Measurements from ENCODE around the gene GAB4. TPM values are rescaled to one million over a fixed set of nuclear protein-coding genes. Genes with fewer than 3 reads are reported as not detected.
"Not testable (repeated sequence)": the region's sequence is repeated elsewhere in the genome, so short reads cannot be mapped to it uniquely, and the experiment has no call there.

The GAB4 gene
- total RNA-seq, 1 donor: 0.21 TPM

DNA sequence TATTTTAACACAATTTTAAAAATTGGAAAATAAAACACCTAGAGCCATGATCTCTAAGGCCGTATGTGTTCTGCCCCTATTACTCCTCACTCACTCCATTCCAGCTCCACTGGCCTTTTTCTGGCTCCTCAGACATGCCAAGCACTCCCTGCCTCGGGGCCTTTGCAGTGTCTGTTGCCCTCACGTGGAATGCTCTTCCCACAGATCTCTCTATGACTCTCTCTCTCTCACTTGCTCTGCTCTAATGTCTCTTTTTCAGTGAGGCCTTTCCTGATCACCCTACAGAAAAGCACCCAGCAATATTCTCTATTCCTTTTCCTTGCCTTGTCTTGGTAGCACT, 6.0 kb upstream of the GAB4 start:
- not testable (repeated sequence) for H3K27me3 ChIP-seq (ENCODE audit: insufficient read depth, low read length); H3K4me3 ChIP-seq (ENCODE audit: low read length); H3K9me3 ChIP-seq (ENCODE audit: low read depth, low read length); H3K4me1 ChIP-seq (ENCODE audit: insufficient read depth, low read length)

- Histone ChIP-seq H3K4me1 (ENCODE audit: insufficient read depth, low read length) (no peaks in the 10 kb centered on the region), H3K4me3 (ENCODE audit: low read length) (no peak overlapping the region), H3K9me3 (ENCODE audit: low read depth, low read length) (no peaks in the 10 kb centered on the region), H3K27me3 (ENCODE audit: insufficient read depth, low read length) (no peaks in the 10 kb centered on the region)
Measured at GRCh38 chr22:17013396-17014100, 5.5 kb upstream of the GAB4 start.

GRCh38 chr22:17012267-17012666, 4.2 kb upstream of the GAB4 start:
- Histone ChIP-seq H3K4me3 (ENCODE audit: low read length) (no peak overlapping the region), H3K9me3 (ENCODE audit: low read depth, low read length) (no peaks in the 10 kb centered on the region), H3K27me3 (ENCODE audit: insufficient read depth, low read length) (peaks cover 3% of the 10 kb centered on the region), H3K4me1 (ENCODE audit: insufficient read depth, low read length) (no peaks in the 10 kb centered on the region)

GRCh38 chr22:17009640-17010291, 1.7 kb upstream of the GAB4 start:
- Histone ChIP-seq H3K4me3 (ENCODE audit: low read length) (no peak overlapping the region), H3K9me3 (ENCODE audit: low read depth, low read length) (no peaks in the 10 kb centered on the region), H3K27me3 (ENCODE audit: insufficient read depth, low read length) (peaks cover 7% of the 10 kb centered on the region), H3K4me1 (ENCODE audit: insufficient read depth, low read length) (no peaks in the 10 kb centered on the region)

GRCh38 chr22:17007257-17007656, 765 bp downstream of the GAB4 start:
- no peaks in the 10 kb centered on the region for H3K9me3 ChIP-seq (ENCODE audit: low read depth, low read length)
- H3K4me1 ChIP-seq (ENCODE audit: insufficient read depth, low read length): no peaks in the 10 kb centered on the region
- peaks cover 7% of the 10 kb centered on the region for H3K27me3 ChIP-seq (ENCODE audit: insufficient read depth, low read length)
- no peak overlapping the region for H3K4me3 ChIP-seq (ENCODE audit: low read length)

DNA sequence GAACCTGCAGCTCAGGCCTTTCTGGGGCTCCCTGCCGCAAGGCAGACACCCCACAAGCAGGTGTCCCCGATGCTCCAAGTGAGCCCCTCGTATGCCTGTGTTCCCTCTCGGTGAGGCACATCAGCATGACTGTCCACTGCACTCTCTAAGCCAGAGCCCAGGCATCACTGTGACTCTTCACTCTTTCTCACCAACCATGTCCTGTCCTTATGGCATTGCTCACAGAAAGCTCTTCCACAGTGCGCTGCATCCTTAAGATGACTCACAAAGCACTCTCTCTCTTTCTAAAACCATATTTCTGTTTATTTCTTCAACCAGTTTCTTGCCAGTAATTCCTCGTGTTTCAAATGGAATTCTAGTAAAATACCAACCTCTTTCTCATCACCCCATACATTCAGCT, 18.1 kb downstream of the GAB4 start:
- H3K27me3 ChIP-seq (ENCODE audit: insufficient read depth, low read length): no peaks in the 10 kb centered on the region
- no peak overlapping the region for H3K4me3 ChIP-seq (ENCODE audit: low read length)
- no peaks in the 10 kb centered on the region for H3K4me1 ChIP-seq (ENCODE audit: insufficient read depth, low read length)
- no peaks in the 10 kb centered on the region for H3K9me3 ChIP-seq (ENCODE audit: low read depth, low read length)

GRCh38 chr22:16988257-16988656, 19.8 kb downstream of the GAB4 start:
- Histone ChIP-seq H3K9me3 (ENCODE audit: low read depth, low read length) (peaks cover 8% of the 10 kb centered on the region), H3K4me1 (ENCODE audit: insufficient read depth, low read length) (no peaks in the 10 kb centered on the region), H3K4me3 (ENCODE audit: low read length) (no peak overlapping the region), H3K27me3 (ENCODE audit: insufficient read depth, low read length) (no peaks in the 10 kb centered on the region)

GRCh38 chr22:16987822-16988221, 20.2 kb downstream of the GAB4 start:
- Histone ChIP-seq H3K4me1 (ENCODE audit: insufficient read depth, low read length) (no peaks in the 10 kb centered on the region), H3K27me3 (ENCODE audit: insufficient read depth, low read length) (no peaks in the 10 kb centered on the region), H3K9me3 (ENCODE audit: low read depth, low read length) (peaks cover 12% of the 10 kb centered on the region), H3K4me3 (ENCODE audit: low read length) (no peak overlapping the region)

- Histone ChIP-seq H3K27me3 (ENCODE audit: insufficient read depth, low read length) (no peaks in the 10 kb centered on the region), H3K4me1 (ENCODE audit: insufficient read depth, low read length) (no peaks in the 10 kb centered on the region), H3K9me3 (ENCODE audit: low read depth, low read length) (no peaks in the 10 kb centered on the region), H3K4me3 (ENCODE audit: low read length) (no peak overlapping the region)
Measured at GRCh38 chr22:16975155-16975885, 32.7 kb downstream of the GAB4 start.

- Histone ChIP-seq H3K9me3 (ENCODE audit: low read depth, low read length) (no peaks in the 10 kb centered on the region), H3K4me1 (ENCODE audit: insufficient read depth, low read length) (no peaks in the 10 kb centered on the region)
Measured at GRCh38 chr22:16974298-16975084, 33.5 kb downstream of the GAB4 start.

GRCh38 chr22:16973591-16974297, 34.3 kb downstream of the GAB4 start:
- Histone ChIP-seq H3K4me1 (ENCODE audit: insufficient read depth, low read length) (no peaks in the 10 kb centered on the region), H3K4me3 (ENCODE audit: low read length) (no peak overlapping the region), H3K9me3 (ENCODE audit: low read depth, low read length) (no peaks in the 10 kb centered on the region), H3K27me3 (ENCODE audit: insufficient read depth, low read length) (no peaks in the 10 kb centered on the region)

More at GRCh38 chr22:16974298-16975084, 33.5 kb downstream of the GAB4 start:
- Histone ChIP-seq H3K4me3 (ENCODE audit: low read length) (no peak overlapping the region), H3K27me3 (ENCODE audit: insufficient read depth, low read length) (no peaks in the 10 kb centered on the region)

GRCh38 chr22:16972311-16972710, 35.7 kb downstream of the GAB4 start:
- H3K4me1 ChIP-seq (ENCODE audit: insufficient read depth, low read length): no peaks in the 10 kb centered on the region

DNA sequence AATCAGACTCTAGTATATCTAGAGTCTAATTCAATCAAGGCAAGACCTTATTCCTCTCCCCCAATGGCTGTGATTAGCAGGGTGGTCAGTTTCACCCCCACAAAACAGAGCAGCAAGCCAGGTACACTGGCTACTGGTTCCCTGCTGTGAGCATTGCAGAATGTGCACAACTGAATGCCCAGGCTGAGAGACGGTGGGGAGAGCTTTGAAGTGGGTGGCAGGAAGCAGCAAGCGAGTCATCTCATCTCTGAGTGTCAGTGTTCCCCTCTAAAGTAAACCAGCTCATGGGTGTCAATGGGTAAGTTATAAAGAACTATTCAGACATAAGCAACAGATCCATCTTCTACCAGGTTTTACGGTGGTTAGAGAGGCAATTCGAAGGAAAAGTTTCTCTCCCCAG, 37.6 kb downstream of the GAB4 start:
- H3K4me1 ChIP-seq (ENCODE audit: insufficient read depth, low read length): no peaks in the 10 kb centered on the region
- H3K9me3 ChIP-seq (ENCODE audit: low read depth, low read length): no peaks in the 10 kb centered on the region
- no peaks in the 10 kb centered on the region for H3K27me3 ChIP-seq (ENCODE audit: insufficient read depth, low read length)
- no peak overlapping the region for H3K4me3 ChIP-seq (ENCODE audit: low read length)

More at GRCh38 chr22:16972311-16972710, 35.7 kb downstream of the GAB4 start:
- H3K9me3 ChIP-seq (ENCODE audit: low read depth, low read length): no peaks in the 10 kb centered on the region
- H3K27me3 ChIP-seq (ENCODE audit: insufficient read depth, low read length): no peaks in the 10 kb centered on the region
- H3K4me3 ChIP-seq (ENCODE audit: low read length): no peak overlapping the region

GRCh38 chr22:16969508-16970327, 38.3 kb downstream of the GAB4 start:
- Histone ChIP-seq H3K4me1 (ENCODE audit: insufficient read depth, low read length) (no peaks in the 10 kb centered on the region), H3K27me3 (ENCODE audit: insufficient read depth, low read length) (no peaks in the 10 kb centered on the region), H3K9me3 (ENCODE audit: low read depth, low read length) (no peaks in the 10 kb centered on the region), H3K4me3 (ENCODE audit: low read length) (no peak overlapping the region)
